HG02642 (cell line): ENCODE data around the gene SLC6A4.

Experiments
- ATAC-seq: cut with Tn5 transposase; IDR thresholded peaks from one replicate; pipeline ENCODE4 v1.9.1; 2021; ENCODE audit warnings: mild to moderate bottlenecking; ENCODE audit not compliant: unreplicated experiment, poor library complexity

Gene SLC6A4

DNA sequence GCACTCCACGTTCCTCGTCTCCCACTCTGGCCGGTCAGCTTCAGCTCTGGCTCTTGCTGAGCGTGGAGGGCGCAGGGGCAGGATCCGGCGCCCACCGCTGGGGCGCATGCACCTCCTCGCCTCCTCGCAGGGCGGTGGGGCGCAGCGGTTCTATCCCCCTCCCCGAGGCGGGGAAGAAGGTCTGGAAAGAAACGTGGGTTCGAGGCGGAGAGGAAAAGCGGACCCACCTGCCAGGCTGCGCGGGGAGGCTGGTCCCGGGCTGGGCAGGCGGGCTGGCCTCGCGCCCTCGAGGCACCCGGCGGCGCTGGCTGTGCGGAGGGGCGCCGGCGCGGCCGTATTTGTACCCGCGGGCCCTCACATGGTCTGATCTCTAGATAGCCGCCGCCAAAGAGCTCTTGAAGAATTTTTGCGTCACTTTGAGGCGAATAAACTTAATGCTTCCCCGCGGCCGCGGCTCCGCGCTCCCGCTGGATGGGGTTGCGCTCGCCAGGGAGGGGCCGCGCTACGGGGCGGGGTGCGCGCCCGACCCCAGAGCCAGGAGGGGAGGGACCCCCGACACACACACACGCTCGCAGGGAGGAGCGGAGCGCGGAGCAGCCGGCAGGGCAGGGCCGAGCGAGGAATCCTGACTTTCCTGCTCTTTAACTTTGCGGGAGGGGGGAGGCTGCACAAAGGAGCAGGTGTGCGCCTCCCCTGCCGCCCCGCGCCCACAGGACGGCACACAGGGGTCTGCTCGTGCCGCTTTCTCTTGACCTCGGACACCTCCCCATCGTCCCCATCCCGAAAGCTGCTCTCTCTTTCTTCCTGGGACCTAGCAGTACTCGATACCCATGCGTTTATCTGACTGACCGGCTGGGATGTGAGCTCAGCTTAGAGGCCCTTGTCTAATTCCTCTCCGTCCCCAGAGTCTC is at the start of gene SLC6A4:
TSS of gene SLC6A4 (minus strand) at position 312 of the 911 bp plus-strand sequence. CDS start 13,739 bp downstream, outside the sequence.
- ATAC-seq, result peak; percentile 9

DNA sequence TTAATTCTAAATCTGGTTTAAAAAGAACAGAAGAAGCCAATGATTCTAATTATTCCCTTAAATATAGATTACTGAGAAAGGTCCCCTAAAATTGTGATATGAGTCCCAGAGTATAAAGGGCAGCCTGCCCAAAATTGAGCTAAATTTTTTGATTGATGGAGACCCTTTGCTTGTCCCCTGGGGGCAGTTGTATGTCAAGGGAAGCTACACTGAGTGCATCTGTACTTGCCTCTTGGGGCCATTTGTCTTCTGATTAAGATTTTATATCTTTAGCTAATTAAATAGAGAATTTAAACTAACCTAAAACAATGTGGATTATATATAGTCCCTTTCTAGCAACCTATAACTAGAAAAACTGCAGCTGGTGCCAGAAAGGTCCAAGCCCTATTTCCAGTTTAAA is 43.7 kb upstream of the SLC6A4 start:
- ATAC-seq, result no peak

GRCh38 chr17:30278032-30278431 is 42.5 kb upstream of the SLC6A4 start:
- ATAC-seq, result no peak

GRCh38 chr17:30275911-30276310 is 40.4 kb upstream of the SLC6A4 start:
- ATAC-seq, result no peak

DNA sequence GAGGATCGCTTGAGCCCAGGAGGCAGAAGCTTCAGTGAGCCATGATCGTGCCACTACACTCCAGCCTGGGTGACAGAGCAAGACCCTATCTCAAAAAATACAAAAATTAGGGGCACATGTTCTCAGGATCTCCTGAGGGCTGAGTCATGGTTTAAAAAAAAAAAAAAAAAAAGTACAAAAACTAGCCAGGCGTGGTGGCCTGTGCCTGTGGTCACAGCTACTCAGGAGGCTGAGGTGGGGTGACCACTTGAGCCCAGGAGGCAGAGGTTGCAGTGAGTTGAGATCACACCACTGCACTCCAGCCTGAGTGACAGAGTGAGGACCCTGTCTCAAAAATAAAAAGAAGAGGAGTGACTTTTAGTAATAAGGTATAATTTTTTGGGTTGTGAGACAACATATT is 39.4 kb upstream of the SLC6A4 start:
- no peak for ATAC-seq

- ATAC-seq, result no peak
These were observed 37.9 kb upstream of the SLC6A4 start for GRCh38 chr17:30273373-30273772.

DNA sequence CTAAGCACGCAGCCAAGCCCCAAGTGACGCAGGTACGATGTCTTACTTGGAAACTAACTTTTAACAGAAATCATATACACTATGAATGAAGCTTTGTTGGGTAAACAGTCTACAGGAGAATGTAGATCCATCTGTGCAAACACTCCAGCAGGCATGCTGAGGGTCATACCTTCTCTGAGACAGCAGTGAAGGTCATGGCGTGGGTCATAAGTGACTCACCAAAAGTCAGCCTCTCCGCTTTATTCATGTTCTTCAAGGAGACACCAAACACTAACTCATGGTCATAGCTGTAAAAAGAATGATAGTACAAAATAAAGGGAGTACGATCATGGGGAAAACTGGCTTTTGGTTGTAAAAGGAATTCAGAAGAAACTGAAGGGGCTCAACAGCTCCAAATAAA is 35.6 kb upstream of the SLC6A4 start:
- ATAC-seq, result no peak

DNA sequence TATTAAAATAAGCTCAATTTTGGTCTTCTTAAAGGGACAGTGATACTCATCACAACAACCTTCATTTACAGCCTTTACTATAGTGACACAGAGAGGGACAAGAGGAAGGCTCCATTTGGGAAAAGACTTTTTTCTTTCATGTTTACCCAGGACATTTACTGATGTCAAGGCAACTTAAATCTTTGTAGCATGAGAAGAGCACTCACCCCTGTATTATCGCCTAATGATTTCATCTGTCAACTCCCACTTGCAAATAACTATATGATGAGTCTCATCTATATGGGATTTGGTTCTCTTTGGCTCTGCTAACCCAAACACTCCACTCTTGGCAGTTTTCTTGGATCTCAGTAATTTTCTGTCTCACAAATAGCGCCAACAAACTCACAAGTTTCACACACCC is 32.1 kb upstream of the SLC6A4 start:
- no peak for ATAC-seq

DNA sequence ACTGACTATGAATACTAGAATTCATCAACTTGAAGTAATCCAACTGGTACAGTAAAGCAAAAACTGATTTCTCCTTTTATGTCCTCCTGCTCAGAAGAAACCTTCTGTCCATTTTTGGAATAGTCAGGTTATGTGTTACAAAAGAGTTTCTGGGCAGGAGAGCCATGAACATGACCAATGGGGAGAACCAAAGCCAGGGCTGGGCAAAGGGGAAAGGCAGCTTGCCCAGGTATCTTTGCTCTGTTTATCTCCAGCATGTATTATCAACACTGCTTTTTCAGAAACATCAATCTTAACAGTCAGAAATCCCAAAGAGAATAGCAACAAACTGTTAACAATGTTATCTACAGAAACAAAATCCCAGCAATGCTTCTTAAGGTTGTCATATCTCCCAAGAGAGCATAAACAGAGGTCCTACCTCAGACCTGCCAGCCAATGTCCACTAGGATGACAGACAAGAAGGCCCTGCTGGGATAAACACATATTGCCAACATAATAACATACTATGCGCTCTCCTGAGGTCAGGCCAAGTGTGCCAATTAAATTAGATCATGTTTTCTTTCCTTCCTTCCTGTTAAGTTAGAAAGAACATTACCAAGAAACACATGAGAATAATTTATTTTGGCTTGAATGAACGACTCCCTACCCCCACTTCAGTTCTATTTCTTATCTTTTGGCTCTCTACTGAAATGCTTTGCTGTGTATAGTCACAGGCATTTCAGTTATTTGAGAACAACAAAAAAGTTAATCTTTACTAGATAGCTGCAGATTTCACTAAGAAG is 28.2 kb upstream of the SLC6A4 start:
- no peak for ATAC-seq

DNA sequence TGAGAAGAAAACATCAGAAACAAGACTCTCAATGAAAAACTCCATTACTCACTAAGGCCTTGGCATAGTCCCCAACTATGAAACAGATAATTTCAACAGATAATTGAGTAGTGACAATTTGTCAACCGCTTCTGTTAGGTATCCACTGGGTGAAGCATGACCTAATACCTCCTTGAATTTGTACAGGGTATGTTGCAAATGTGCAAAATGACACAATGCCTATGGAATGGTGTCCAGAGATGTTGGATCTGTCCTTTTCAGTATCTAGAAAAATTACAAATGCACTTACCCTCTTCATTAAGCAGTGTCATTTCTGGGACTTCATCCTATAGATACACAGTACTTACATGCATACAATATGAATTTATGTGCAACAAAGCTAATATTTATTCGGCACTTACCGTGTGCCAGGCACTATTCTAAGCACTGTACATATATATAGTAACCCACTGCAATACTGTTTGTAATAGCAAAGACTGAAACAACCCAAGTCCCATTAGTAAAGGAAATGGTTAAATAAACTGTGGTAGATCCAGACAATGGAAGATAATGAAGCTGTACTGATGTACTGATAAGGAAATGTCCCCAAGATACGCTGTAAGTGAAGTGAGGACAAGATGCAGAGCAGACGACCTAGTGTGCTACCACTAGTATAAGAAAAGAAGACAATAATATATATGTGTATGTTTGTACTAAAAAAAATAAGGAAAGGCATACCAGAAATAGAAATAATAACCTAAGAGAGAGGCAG is 21.4 kb upstream of the SLC6A4 start:
- ATAC-seq, result no peak

DNA sequence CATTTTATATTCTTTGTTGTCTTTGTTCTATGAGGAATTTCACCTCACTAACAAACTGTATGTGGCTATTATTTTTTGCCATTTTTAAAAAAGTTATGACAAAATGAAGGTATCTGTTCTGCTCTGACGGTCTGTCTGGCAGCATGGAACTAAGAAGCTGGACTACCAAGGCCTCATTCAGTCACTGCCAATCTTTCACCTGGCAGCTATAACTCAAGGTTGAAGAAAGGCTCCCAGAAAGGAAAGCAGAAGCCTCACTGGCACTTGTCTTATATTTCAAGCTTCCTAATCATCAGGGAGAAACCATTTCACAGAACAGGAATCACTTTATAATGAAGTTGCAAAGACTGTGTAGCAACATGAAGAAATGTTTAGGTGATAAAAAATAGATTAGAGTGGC is 18.7 kb upstream of the SLC6A4 start:
- no peak for ATAC-seq

DNA sequence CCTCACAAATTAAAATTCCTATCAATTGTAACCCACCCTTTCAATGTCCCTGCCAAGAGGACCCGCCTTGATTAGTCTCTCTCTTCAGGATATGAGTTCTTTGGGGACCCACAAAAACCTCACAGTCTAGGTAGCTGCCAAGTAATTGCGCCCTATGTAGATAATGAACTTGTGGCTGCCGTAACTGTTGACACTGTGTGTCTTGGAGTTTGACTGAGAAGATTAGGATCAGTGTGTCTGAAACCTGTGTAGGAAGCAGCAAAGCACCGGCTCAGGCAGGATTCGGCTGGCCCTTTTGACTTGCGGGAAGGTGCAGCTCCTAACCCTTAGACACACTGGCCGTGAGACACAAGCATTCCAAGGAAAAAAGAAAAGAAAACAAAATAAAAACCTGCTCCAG is 17.8 kb upstream of the SLC6A4 start:
- ATAC-seq, result no peak

GRCh38 chr17:30251931-30252330 is 16.4 kb upstream of the SLC6A4 start:
- no peak for ATAC-seq

DNA sequence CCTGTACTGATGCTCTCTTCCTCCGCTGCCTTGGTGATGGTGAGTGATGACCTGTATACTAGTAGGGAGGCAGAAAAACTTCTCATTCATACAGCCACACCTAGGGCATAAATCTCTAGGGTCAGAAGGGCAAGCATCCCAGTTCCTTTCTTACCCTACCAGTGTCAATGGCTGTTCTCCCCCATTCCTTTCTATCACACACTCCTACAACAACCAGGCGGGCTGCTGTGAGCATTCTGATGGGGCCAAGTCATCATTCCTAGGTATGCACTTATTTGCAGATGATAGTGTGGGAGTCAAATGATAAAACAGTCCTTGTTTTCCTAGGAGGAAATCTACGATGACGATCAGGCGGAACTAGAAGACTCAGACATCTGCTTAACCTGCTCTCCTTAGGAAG is 14.0 kb upstream of the SLC6A4 start:
- ATAC-seq, result no peak

GRCh38 chr17:30248786-30249185 is 13.3 kb upstream of the SLC6A4 start:
- no peak for ATAC-seq

DNA sequence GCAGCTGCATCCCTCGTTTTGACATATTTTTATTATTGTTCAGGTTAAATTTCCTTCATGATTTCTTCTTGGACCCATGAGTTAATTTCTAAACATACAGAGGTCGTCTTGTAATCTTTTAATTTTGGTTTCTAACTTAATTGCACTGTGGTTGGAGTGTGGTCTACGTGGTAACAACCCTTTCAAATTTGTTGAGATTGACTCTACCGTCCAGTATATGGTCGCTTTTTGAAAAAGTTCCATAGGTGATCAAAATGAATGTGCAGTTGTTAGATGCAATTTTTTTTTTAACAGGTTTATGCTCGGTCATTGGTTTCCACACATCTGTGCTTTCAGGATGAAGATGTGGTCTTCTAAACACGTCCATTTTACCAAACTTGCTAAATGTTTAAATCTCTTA is 11.0 kb upstream of the SLC6A4 start:
- ATAC-seq, result no peak

- no peak for ATAC-seq
These were observed 9.4 kb upstream of the SLC6A4 start for GRCh38 chr17:30244853-30245385.

DNA sequence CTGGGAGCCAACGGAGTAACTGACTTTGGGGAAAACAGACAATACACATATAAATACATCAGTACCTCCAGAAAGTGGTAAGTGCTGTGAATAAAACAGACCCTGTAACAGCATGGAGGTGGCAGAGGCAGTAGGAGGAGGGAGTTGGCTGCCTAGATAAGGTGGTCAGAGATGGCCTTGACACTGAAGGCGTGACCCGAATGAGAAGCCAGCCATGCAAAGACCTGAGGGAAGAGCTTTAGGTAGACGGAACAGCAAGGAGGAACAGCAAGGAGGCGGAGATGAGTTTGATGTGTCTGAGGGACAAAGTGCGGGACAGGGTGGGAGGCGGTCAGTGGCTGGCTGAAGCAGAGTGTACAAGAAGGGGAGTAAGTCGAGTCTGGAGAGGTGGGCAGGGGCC is 8.1 kb upstream of the SLC6A4 start:
- no peak for ATAC-seq

GRCh38 chr17:30243002-30243401 is 7.5 kb upstream of the SLC6A4 start:
- no peak for ATAC-seq

GRCh38 chr17:30241051-30241450 is 5.6 kb upstream of the SLC6A4 start:
- no peak for ATAC-seq

- no peak for ATAC-seq
These were observed 4.7 kb upstream of the SLC6A4 start for GRCh38 chr17:30240177-30240576.
